Gastroesophageal sphincter (tissue), 3 donors: ENCODE data around the gene CDKAL1.

ENCODE experiments used
- EP300 ChIP-seq: sonication (generic); formaldehyde crosslinking; IDR thresholded peaks from one replicate; pipeline ENCODE4 v1.6.1; 2017; ENCODE audit warnings: antibody characterized with exemption, mild to moderate bottlenecking
- TF ChIP-seq, protein P1 (sequence below), 4 experiments: fragments of 200-600 bp in 2 of 4; fragments of 450-650 bp in 2 of 4; sonication (generic) in 1 of 4; IDR thresholded peaks; one replicate each; pipeline ENCODE4 v1.5.1; 2017 to 2019; ENCODE audit warnings: antibody characterized with exemption in 4 of 4, mild to moderate bottlenecking in 2 of 4, moderate library complexity in 2 of 4

DNA sequence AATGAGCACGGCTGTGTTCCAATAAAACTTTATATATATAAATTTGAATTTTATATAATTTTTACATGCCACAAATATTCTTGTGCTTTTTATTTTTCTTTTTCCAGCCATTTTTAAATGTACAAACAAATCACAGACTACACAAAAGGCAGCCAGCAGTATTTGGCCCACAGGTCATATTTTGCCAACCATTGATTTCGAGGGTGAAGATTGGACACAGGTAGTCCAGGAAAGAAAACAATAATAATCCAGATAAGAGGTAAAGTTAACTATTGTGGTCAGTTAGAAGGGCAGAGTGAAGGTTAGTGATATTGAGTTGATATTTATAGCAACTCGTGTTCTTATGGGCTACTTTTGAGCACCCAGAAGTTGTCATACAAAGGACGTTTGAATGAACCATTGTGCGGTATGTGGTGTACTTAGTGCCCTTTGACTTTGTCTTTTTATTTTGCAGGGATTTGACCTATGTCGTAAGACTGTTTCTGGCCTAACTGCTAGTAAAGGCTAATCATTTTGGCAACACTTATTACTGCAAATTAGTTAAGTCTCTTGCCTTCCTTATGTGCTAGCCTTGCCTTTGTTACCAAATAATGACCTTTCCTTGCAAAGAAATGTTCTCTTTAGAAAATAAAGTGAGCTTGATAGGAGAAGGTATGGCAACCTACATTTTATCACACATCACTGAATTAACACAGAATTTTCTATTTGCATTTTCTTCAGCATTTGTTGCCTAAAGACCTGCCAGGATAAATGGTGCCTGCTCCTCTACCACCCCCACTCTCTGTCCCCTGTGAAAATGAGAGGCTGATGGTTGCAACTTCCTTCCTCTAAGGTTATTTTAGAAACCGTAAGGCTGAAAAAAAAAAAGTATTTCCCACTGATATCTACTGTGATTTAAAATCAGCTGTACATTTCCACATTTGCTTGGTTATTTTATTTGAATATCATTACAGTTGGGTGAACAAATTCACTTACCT is 565.4 kb downstream of the CDKAL1 start:
- TF ChIP-seq EP300, result no peak
- TF ChIP-seq, protein P1, sequence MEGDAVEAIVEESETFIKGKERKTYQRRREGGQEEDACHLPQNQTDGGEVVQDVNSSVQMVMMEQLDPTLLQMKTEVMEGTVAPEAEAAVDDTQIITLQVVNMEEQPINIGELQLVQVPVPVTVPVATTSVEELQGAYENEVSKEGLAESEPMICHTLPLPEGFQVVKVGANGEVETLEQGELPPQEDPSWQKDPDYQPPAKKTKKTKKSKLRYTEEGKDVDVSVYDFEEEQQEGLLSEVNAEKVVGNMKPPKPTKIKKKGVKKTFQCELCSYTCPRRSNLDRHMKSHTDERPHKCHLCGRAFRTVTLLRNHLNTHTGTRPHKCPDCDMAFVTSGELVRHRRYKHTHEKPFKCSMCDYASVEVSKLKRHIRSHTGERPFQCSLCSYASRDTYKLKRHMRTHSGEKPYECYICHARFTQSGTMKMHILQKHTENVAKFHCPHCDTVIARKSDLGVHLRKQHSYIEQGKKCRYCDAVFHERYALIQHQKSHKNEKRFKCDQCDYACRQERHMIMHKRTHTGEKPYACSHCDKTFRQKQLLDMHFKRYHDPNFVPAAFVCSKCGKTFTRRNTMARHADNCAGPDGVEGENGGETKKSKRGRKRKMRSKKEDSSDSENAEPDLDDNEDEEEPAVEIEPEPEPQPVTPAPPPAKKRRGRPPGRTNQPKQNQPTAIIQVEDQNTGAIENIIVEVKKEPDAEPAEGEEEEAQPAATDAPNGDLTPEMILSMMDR (IDR thresholded peaks at IDR 0.05), result no peak
